ENCODE measurements around the gene PRSS33. TPM values are rescaled to one million over a fixed set of nuclear protein-coding genes. Genes with fewer than 3 reads are reported as not detected.
A peak's percentile ranks its signal among the peaks of the same experiment; 100 is the strongest.

PRSS33 gene
- total and polyA plus RNA-seq, 9 donors, result 0.36 to 26.8 (median 0.82) TPM; not detected in 4

DNA sequence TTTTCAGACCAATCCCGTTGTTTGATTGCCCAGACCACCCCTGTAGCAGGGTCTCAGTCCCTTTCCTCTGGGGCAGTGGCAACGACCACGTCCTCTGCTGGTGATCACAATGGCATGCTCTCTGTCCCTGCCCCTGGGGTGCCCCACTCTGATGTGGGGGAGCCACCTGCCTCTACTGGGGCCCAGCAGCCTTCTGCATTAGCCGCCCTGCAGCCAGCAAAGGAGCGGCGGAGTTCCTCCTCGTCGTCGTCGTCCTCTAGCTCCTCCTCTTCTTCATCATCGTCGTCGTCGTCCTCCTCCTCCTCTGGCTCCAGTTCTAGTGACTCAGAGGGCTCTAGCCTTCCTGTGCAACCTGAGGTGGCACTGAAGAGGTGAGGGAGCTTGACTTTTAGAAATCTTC, 19.5 kb downstream of the PRSS33 start:
- DNase-seq, result no peak
- intact Hi-C loops (cut with DNase I), result no loop called here
- peaks cover 1% of the 10 kb centered on the region for H3K4me1 ChIP-seq (ENCODE audit: insufficient read depth)

DNA sequence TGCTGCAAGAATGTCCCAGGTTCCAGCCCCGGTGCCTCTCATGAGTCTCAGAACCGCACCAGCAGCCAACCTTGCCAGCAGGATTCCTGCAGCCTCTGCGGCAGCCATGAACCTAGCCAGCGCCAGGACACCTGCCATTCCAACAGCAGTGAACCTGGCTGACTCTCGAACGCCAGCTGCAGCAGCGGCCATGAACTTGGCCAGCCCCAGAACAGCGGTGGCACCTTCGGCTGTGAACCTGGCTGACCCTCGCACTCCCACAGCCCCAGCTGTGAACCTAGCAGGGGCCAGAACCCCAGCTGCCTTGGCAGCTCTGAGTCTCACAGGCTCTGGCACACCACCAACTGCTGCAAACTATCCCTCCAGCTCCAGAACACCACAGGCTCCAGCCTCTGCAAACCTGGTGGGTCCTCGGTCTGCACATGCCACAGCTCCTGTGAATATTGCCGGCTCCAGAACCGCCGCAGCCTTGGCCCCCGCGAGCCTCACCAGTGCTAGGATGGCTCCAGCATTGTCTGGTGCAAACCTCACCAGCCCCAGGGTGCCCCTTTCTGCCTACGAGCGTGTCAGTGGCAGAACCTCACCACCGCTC, 20.1 kb downstream of the PRSS33 start:
- 50 to 70% (median 55%) methylated on average over 17 to 19 of the region's 19 CpGs for WGBS, 3 donors
- intact Hi-C loops (cut with DNase I), result no loop called here
- peak in 1 of 5 donors; percentile 72 for DNase-seq
- H3K27me3 ChIP-seq, result no peaks in the 10 kb centered on the region
- no peaks in the 10 kb centered on the region for H3K36me3 ChIP-seq
- TF ChIP-seq, protein P1, sequence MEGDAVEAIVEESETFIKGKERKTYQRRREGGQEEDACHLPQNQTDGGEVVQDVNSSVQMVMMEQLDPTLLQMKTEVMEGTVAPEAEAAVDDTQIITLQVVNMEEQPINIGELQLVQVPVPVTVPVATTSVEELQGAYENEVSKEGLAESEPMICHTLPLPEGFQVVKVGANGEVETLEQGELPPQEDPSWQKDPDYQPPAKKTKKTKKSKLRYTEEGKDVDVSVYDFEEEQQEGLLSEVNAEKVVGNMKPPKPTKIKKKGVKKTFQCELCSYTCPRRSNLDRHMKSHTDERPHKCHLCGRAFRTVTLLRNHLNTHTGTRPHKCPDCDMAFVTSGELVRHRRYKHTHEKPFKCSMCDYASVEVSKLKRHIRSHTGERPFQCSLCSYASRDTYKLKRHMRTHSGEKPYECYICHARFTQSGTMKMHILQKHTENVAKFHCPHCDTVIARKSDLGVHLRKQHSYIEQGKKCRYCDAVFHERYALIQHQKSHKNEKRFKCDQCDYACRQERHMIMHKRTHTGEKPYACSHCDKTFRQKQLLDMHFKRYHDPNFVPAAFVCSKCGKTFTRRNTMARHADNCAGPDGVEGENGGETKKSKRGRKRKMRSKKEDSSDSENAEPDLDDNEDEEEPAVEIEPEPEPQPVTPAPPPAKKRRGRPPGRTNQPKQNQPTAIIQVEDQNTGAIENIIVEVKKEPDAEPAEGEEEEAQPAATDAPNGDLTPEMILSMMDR (IDR thresholded peaks at IDR 0.05), result no peak
- no peak for TF ChIP-seq POLR2A (IDR thresholded peaks at IDR 0.05)
- peaks cover 1% of the 10 kb centered on the region for H3K4me1 ChIP-seq (ENCODE audit: insufficient read depth)
- H3K4me3 ChIP-seq, result no peak overlapping the region
- no peaks in the 10 kb centered on the region for H3K9me3 ChIP-seq
- no peak overlapping the region for H3K27ac ChIP-seq

More for the DNA sequence above, 19.5 kb downstream of the PRSS33 start:
- no peaks in the 10 kb centered on the region for H3K27me3 ChIP-seq
- H3K4me3 ChIP-seq, result no peak overlapping the region
- TF ChIP-seq EP300 (IDR thresholded peaks at IDR 0.05) (no peak), POLR2A (IDR thresholded peaks at IDR 0.05) (no peak)
- TF ChIP-seq, protein P1 (IDR thresholded peaks at IDR 0.05), result no peak
- H3K36me3 ChIP-seq, result no peaks in the 10 kb centered on the region
- no peak overlapping the region for H3K27ac ChIP-seq
- H3K9me3 ChIP-seq, result no peaks in the 10 kb centered on the region
- WGBS, 3 donors, result 39 to 52% (median 44%) methylated on average over 14 of the region's 14 CpGs

DNA sequence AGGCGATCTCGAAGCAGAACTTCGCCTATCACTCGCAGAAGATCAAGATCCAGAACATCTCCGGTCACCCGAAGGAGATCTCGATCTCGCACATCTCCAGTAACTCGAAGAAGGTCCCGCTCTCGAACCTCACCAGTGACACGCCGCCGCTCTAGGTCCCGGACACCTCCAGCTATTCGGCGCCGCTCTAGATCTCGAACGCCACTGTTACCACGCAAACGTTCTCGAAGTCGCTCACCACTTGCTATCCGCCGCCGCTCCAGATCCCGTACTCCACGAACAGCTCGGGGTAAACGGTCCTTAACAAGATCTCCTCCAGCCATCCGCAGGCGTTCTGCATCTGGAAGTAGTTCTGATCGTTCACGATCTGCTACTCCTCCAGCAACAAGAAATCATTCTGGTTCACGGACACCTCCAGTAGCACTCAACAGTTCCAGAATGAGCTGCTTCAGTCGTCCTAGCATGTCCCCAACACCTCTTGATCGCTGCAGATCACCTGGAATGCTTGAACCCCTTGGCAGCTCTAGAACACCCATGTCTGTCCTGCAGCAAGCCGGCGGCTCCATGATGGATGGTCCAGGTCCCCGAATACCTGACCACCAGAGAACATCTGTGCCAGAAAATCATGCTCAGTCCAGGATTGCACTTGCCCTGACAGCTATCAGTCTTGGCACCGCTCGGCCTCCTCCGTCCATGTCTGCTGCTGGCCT, 20.8 kb downstream of the PRSS33 start:
- Histone ChIP-seq H3K4me1 (ENCODE audit: insufficient read depth) (peaks cover 1% of the 10 kb centered on the region), H3K4me3 (no peak overlapping the region), H3K9me3 (no peaks in the 10 kb centered on the region), H3K27me3 (no peaks in the 10 kb centered on the region), H3K27ac (no peak overlapping the region), H3K36me3 (no peaks in the 10 kb centered on the region)
- intact Hi-C loops (cut with DNase I), result no loop called here
- DNase-seq, result peak in 1 of 5 donors; percentile 45
- 92 to 96% (median 94%) methylated on average over 43 to 44 of the region's 44 CpGs for WGBS, 3 donors
- TF ChIP-seq EP300 (IDR thresholded peaks at IDR 0.05) (no peak), POLR2A (IDR thresholded peaks at IDR 0.05) (no peak)
- TF ChIP-seq, protein P1 (IDR thresholded peaks at IDR 0.05), result no peak

DNA sequence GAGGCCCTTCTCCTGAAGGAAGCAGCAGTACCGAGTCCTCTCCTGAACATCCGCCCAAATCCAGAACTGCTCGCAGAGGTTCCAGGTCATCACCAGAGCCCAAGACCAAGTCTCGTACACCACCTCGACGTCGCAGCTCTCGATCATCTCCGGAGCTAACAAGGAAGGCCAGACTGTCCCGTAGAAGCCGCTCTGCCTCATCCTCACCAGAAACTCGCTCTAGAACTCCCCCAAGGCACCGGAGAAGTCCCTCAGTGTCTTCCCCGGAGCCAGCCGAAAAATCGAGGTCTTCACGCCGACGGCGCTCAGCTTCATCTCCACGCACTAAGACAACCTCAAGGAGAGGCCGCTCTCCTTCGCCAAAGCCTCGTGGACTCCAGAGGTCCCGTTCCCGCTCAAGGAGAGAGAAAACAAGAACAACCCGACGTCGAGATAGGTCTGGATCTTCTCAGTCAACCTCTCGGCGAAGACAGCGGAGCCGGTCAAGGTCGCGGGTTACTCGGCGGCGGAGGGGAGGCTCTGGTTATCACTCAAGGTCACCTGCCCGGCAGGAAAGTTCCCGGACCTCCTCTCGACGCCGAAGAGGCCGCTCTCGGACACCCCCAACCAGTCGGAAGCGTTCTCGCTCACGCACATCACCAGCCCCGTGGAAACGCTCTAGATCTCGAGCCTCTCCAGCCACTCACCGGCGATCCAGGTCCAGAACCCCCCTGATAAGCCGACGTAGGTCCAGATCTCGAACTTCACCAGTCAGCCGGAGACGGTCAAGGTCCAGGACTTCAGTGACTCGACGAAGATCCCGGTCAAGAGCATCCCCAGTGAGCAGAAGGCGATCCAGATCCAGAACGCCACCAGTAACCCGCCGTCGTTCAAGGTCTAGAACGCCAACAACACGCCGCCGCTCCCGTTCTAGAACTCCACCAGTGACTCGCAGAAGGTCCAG, 21.6 kb downstream of the PRSS33 start:
- Histone ChIP-seq H3K4me3 (no peak overlapping the region), H3K4me1 (ENCODE audit: insufficient read depth) (peaks cover 1% of the 10 kb centered on the region), H3K27me3 (no peaks in the 10 kb centered on the region), H3K27ac (no peak overlapping the region), H3K9me3 (no peaks in the 10 kb centered on the region), H3K36me3 (no peaks in the 10 kb centered on the region)
- 96 to 97% (median 96%) methylated on average over 73 of the region's 73 CpGs for whole genome bisulfite sequencing, 3 donors
- intact Hi-C loops (cut with DNase I), result no loop called here
- DNase-seq, result no peak
- TF ChIP-seq POLR2A (IDR thresholded peaks at IDR 0.05) (no peak), EP300 (IDR thresholded peaks at IDR 0.05) (no peak)
- TF ChIP-seq, protein P1 (IDR thresholded peaks at IDR 0.05), result no peak
